Measurements from ENCODE around the gene TUBD1.

The TUBD1 gene

GRCh38 chr17:59893676-59894100 is 945 bp upstream of the TUBD1 start:
- in situ Hi-C loops (cut with HindIII; ENCODE audit: low pct_ligation_motif_present, low sequenced_read_pairs), result no loop called here

DNA sequence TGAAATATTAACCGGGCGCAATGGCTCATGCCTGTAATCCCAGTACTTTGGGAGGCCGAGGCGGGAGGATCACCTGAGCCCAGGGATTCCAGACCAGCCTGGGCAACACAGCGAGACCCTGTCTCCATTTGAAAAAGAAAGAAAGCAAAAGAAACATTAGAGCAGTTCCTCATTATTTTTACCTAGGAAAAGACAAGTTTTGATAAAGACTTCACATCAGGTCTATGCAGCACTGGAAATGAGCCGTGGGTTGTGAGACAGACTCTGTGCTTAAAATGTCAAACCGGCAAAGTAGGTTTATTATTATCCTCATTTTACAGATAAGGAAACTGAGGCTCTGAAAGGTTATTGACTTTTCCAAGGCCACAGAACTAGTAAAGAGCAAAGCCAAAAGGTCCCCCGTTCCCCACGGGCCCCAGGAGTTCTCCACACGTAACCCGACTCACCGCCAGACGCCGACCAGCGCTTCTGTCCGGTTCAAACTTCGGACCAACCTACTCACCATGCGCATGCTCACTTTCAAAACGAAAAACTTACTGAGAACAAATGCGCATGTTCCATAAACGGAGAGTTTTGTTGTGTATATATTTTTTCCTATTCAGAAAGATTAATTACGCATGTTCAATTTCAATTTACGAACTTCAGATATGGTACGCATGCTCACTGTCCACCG is 356 bp downstream of the TUBD1 start:
- H3K4me3 ChIP-seq (ENCODE audit: low read depth, low read length), result peak overlapping the region; percentile 89
- TF ChIP-seq, protein P1, sequence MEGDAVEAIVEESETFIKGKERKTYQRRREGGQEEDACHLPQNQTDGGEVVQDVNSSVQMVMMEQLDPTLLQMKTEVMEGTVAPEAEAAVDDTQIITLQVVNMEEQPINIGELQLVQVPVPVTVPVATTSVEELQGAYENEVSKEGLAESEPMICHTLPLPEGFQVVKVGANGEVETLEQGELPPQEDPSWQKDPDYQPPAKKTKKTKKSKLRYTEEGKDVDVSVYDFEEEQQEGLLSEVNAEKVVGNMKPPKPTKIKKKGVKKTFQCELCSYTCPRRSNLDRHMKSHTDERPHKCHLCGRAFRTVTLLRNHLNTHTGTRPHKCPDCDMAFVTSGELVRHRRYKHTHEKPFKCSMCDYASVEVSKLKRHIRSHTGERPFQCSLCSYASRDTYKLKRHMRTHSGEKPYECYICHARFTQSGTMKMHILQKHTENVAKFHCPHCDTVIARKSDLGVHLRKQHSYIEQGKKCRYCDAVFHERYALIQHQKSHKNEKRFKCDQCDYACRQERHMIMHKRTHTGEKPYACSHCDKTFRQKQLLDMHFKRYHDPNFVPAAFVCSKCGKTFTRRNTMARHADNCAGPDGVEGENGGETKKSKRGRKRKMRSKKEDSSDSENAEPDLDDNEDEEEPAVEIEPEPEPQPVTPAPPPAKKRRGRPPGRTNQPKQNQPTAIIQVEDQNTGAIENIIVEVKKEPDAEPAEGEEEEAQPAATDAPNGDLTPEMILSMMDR (IDR thresholded peaks at IDR 0.05; ENCODE audit: low read depth, low read length, missing control alignments), result no peak
- peaks cover 4% of the 10 kb centered on the region for H3K36me3 ChIP-seq (replicated peaks)
- no peaks in the 10 kb centered on the region for H3K27me3 ChIP-seq (replicated peaks)
- H3K27ac ChIP-seq, result peak overlapping the region; percentile 61
- in situ Hi-C loops (cut with HindIII; ENCODE audit: low pct_ligation_motif_present, low sequenced_read_pairs), result no loop called here
- DNase-seq, result no peak

More at GRCh38 chr17:59893676-59894100, 945 bp upstream of the TUBD1 start:
- Histone ChIP-seq H3K36me3 (replicated peaks) (no peaks in the 10 kb centered on the region), H3K27me3 (replicated peaks) (no peaks in the 10 kb centered on the region), H3K4me3 (ENCODE audit: low read depth, low read length) (peak overlapping the region; percentile 89), H3K27ac (peak overlapping the region; percentile 73)
- TF ChIP-seq, protein P1 (IDR thresholded peaks at IDR 0.05; ENCODE audit: low read depth, low read length, missing control alignments), result peak; percentile 16
- DNase-seq, result no peak

GRCh38 chr17:59890720-59891119 is 2.0 kb downstream of the TUBD1 start:
- Histone ChIP-seq H3K36me3 (replicated peaks) (peaks cover 4% of the 10 kb centered on the region), H3K4me3 (ENCODE audit: low read depth, low read length) (no peak overlapping the region), H3K27me3 (replicated peaks) (no peaks in the 10 kb centered on the region), H3K27ac (no peak overlapping the region)
- peak; percentile 30 for DNase-seq
- in situ Hi-C loops (cut with HindIII; ENCODE audit: low pct_ligation_motif_present, low sequenced_read_pairs), result no loop called here
- TF ChIP-seq, protein P1 (IDR thresholded peaks at IDR 0.05; ENCODE audit: low read depth, low read length, missing control alignments), result no peak

DNA sequence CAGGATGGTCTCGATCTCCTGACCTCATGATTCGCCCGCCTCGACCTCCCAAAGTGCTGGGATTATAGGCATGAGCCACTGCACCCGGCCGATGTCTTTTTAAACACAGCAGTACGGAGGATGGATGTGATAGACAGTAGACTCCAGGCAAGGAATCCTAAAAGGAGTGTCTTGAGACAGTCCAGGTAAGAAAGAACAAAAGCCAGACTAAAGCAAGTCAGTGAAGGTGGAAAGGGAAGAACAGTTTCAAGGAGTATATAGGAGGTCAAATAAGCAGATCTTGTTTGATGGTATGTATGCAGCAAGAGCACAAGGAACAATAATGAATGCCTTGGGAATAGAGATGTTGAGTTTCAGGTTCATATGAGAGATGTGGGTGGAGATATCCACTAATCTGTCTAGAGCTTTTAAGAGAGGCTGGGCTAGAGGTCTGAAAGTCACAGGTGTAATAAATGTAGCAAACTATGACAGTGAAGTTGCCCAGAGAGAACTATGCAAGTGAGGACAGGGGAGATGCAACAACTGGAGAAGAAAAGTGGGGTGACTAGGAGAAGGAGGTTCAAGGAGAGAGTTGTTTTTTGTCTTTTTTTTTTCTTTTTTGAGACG is 4.5 kb downstream of the TUBD1 start:
- Histone ChIP-seq H3K27me3 (replicated peaks) (no peaks in the 10 kb centered on the region), H3K36me3 (replicated peaks) (peaks cover 15% of the 10 kb centered on the region), H3K4me3 (ENCODE audit: low read depth, low read length) (no peak overlapping the region), H3K27ac (no peak overlapping the region)
- TF ChIP-seq, protein P1 (IDR thresholded peaks at IDR 0.05; ENCODE audit: low read depth, low read length, missing control alignments), result no peak
- no peak for DNase-seq
- in situ Hi-C loops (cut with HindIII; ENCODE audit: low pct_ligation_motif_present, low sequenced_read_pairs), result no loop called here

DNA sequence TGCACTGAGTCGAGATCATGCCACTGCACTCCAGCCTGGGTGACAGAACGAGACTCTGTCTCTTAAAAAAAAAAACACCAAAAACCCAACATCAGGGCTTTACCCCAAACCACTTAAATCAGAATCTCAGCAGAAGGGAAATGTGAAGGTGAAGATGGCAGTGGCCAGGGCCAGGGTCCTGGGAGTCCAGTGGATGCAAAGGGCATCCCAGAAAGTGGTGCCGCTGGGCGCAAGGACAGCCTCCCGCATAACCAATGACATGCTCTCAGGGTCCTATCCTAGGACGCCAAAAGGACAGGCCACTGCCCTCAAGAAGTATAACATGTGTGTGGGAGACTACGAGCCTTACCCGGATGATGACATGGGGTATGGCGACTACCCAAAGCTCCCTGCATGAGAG is 7.9 kb downstream of the TUBD1 start:
- no peak for DNase-seq
- no peak overlapping the region for H3K27ac ChIP-seq
- no peaks in the 10 kb centered on the region for H3K27me3 ChIP-seq (replicated peaks)
- no peak overlapping the region for H3K4me3 ChIP-seq (ENCODE audit: low read depth, low read length)
- peaks cover 15% of the 10 kb centered on the region for H3K36me3 ChIP-seq (replicated peaks)
- TF ChIP-seq, protein P1 (IDR thresholded peaks at IDR 0.05; ENCODE audit: low read depth, low read length, missing control alignments), result no peak
- in situ Hi-C loops (cut with HindIII; ENCODE audit: low pct_ligation_motif_present, low sequenced_read_pairs), result no loop called here

Data from brain microvascular endothelial cell (primary cell).